SW 1271 (cell line): ENCODE measurements around the gene ATP10A.

Experiments used
- DNase-seq, 2 experiments: peaks; one replicate each; lab custom pipeline; 2025; lab: John Stamatoyannopoulos, UW

Gene ATP10A

DNA sequence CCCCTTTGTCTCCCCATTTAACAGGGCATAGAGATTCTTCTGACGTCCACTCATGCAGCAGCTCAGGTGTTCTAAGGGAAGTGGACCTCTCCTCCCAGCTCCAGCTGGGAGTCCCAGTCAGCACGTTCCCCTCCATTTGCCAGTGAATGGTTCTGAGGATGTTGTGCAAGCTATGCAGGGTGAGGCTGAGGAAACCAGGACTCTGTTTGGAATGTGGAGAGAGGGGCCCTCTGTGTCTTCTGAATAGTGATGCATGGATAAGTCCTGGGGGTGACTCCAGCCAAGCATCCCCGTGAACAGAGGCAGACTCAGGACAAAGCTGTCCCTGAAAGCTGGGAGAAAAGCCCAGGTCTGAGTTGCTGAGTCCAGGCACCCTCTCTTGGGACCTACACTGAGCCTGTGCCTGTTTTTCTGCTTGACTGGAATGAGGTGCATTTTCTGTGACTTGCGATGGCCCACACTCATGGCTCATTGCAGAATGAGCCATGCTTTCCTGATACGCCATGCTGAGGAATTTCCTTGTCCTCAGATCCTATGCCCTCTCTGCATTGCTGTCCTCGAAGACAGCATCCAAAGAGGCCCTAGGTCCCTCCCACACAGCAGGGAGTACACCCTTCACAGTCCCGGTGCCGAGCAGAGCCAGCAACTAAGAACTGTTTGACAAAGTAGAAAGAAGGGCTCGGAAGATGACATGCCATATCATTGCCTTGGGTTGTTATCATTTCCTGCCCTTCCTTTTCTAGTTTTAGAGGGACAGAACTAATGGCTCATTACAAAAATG is 185.2 kb downstream of the ATP10A start:
- no peak for DNase-seq

DNA sequence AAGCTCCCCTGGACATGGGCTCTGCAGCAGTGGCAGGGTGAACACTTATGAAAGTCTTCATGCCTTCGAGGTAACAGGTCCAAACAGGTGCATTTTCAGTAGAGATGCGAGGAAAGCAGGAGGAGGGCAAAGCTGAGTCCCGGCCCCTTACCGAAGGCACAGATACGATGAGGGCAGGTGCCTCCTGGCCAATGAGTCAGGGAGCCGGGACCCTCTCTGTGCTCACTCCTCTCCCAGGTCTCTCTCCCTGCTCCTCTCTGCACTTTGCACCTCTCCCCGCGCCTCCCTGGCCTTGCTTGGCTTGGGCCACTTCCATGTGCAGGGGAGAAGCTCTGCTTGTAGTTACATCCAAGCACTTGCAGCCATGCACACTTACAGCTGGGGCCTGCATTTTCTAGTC is 187.1 kb downstream of the ATP10A start:
- no peak for DNase-seq

DNA sequence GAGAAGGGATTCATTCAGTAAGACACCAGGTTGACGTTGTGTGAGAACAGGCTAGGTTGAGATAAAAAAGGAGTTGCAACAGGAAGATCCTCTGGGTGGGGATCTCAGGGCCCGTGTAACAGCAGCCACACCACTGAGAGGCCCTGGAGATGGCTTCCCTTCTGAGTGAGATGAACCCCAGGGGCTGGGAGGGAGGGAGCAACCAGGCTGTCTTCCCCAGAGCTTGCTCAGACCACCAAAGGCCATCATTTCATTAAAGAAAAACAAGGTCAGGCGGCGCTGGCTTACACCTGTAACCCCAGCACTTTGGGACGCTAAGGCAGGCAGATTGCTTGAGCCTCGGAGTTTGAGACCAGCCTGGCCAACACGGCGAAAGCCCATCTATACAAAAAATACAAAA is 187.7 kb downstream of the ATP10A start:
- no peak for DNase-seq

DNA sequence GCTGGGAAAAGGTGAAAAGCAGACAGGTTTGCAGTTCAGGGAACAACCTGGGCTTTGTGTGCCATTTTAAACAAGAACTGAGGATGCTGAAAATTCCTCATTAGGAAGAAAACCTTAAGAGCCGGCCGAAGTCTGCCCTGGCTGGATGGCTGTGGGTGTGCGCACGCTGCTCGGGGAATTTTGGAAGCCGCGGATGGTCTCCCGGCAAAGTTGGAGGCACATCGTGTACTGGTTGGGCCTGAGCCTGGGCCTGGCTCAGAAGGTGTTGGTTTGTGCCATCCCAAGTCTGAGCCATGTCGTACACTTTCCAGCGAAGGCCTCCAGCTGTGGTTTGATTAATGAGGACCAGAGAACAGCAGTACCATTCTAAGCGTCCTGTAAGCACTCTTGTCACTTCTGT is 188.2 kb downstream of the ATP10A start:
- no peak for DNase-seq

DNA sequence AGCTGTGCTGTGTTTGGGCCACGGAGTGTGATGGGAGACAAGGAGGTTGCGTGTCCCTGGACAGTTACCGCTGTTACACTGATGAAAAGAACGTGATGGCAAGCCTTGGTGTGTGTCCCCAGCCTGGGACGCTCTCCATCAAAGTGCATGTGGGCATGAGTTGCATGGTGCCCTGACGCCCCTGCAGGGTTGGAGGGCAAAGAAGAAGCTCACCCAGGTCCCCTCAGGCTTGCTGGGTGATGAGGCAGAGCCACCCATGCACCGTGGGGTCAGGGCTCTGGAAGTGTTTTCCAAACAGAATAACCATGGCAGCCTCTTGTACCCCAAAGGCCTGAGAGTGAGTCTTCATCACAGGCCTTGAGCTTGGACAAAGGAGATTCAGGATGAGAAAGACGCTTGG is 189.2 kb downstream of the ATP10A start:
- DNase-seq: no peak

DNA sequence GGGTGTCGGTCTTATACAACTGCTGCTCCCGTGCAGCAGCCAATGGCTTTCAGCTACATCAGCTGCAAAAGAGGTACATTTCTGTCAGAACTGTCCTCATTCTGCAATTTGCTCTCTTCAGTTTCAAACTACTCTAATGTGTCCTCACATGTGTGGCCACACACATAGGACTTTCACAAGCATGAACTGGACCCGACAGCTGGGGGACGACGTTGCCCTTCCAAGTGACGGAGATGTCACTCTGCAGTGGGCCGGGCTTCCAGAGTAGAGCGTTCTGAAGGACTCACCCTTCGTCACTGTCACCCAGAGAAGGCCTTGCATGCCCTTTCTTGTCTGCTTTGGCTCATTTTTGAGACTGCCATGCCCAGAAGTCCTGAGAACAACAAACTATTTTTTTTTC is 189.8 kb downstream of the ATP10A start:
- DNase-seq: no peak

DNA sequence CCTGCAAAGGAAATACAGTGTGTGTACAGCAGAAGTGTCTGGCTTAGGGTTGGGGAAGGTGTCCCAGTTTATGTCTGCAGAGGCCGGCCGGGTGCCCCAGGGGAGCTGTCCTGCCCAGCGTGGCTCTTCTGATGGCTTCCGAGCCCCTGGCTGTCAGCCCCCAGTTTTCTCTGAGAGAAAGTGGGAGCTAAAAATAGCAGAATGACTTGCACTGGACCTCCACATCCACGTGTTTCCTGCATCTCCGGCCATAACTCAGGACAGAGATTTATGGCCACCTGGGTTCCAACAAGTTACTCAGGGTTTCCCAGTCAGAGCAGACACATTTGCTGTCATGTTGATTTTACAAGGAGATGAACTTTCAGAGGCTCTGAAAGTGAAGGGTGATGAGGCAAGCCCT is 192.0 kb downstream of the ATP10A start:
- no peak for DNase-seq

DNA sequence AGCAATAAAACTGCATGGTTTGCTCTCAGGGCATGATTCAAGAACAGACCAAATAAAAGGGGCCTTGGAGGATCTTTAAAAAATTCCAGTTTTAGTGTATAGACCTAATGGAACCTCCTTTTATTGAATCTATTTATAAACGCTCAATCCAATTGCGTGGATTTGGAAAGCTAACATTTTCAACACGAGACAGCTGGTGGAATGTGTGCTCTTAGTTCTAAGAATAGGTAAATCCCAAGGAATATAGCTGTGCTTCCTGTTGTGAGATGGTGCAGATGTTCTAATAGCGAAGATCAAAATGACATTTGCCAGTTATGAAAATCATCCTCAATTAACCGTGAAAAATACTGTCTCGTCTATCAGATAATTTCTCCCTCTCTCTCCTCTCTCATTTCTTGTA is 192.5 kb downstream of the ATP10A start:
- no peak for DNase-seq

DNA sequence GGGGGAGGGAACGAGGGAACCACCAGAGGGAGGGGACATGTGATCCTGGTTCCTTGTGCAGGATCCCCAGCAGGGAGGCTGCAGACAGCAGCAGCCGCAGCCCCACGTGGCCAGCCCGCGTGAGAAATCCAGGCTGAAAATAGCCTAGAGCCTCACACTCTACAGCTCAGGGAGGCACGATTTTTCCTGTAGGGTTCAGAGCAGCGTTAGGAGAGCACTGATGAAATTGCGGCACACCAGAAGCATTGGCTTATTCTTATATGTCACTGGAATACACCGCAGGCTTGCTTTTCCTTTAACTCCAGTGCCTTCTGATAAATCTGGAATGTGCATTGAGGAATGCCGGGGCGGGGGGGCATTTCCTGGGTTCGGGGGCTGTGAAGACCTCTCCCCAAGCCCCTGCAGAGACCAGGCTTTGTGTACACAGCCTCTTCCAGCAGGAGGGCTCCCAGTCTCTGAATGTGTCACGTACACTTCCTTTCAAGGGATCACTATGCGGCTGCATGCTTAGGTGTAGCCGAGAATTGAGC is 193.0 kb downstream of the ATP10A start:
- no peak for DNase-seq

DNA sequence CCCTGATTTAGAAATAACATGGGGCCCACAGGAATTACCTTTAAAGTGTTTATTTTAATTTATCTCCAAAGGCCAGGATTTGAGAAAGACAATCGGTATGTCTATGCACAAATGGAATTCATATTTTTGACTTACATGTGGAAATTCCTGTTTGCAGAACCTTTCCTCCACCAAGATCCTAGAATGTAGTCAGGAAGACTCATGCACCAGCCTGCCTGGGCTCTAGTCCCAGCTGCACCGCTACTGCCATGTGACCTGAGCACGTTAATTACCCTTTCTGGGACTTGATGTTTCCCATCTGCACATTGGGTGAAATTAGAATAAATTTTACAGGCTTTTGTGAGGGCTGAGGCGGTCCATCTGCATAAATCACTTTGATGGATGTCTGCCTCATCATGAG is 194.2 kb downstream of the ATP10A start:
- DNase-seq: no peak

DNA sequence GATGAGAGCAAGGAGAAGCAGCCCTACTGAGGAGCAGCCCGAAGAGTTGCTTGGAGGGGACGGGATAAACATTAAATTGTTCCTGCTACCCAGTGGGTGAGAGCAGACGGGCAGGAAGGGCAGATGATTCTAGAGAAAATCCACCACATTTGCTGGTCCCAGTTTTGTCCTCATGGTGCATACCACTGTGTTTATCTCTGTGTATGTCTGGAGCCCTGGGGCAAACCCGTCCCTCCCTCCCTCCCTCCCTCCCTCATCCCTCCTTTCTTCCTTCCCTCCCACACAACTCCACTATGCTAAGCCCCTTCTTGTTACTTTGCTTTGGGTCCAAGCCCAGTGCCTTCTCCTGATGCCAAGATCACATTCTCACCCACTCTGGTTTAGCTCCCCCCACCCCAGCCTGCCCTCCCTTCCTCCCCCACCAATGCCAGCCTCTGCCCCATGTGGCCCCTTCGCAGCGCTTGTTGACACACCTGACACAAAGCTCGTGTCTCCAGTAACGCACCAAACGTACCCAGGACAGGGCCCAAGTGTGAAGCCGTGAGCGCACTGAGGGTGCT is 194.8 kb downstream of the ATP10A start:
- no peak for DNase-seq

DNA sequence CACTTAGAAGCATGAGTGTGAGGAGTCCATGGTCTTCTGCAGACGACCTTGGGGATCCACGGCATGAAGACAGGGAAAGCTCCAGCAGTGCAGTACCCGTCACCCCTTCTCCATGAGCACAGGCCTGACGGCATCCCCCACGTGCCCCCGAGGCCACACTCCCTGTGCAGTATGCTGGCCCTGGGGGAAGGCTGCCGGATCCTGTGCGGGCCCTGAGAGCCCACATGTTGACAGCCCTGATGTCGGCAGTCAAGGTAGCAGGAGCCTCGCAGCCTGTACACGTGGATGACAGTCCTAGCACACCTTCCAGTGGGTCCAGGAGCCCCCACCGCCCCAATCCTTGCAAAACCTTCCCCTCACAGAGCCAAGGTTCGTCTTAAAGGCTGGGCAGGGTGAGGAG is 195.3 kb downstream of the ATP10A start:
- DNase-seq: no peak

DNA sequence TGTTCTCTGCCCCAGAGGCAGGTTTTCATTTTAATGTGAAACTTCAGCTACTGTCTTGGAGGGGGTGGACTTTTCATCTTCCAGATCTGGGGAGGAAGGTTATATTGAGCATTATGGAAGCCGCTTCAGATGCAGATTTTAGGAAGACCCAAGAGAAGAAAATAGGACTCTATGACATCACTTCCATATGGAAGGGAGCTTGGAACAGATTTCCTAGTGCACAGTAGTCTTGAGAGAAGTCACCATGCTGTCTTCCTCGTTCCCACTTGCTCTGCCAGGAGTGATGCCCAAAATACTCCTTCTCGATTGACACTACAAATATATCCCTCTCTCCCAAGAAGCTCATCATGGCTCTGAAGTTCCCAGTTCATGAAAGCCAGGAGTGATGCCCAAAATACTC is 197.2 kb downstream of the ATP10A start:
- no peak for DNase-seq

DNA sequence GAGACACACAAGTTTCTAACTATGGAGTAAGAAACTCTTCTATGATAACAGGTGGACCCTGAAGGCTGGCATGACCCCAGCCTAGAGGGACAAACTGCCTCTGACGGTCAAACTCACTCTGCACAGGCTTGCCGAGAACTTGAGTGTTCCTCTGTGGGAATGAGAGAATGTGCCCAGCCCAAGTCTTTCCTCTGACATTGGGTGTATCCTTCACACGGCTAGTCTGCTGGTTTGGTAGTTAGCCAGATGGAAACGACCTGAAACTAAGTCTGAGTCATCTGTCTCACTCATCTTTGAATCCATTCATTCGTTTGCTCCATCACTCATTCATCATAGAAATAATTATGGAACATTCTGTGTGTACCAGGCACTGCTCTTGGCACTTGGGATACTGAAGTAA is 198.4 kb downstream of the ATP10A start:
- no peak for DNase-seq

DNA sequence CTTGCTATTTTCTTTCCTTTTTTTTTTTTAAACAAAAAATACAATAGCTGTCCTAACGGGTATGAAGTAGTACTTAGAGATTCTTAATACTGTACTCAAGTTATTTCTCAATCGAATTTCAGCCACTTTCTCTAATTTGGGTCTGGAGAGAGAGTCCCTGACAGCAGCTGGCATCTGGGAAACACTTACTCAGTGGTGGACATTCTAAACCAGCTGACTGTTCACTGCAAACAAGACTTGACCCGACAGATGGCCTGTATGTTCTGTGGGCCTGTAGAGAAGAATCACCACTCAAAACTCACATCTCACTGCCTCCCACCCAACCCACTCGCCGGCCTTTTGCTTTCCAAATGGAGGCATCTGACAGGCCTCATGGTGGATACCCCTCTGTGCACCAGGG is 199.6 kb downstream of the ATP10A start:
- no peak for DNase-seq

DNA sequence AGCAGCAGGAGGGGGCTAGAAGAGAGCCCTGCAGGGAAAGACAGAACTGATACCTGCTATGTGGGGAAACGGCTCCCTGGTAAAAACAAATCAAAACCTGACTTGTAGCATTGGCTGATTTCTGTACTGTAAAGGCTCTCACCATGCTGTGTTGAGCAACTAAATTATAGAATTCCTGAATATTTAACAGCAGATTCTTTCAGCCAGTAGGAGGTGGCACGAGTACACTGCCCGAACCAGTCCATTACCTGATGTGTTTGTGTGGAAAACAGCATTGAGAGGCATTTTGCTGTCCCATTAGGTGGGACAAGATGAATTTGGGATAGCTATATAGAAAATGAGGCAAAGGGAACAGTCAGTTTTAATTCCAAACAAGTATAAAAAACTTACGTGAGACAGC is 201.2 kb downstream of the ATP10A start:
- no peak for DNase-seq

DNA sequence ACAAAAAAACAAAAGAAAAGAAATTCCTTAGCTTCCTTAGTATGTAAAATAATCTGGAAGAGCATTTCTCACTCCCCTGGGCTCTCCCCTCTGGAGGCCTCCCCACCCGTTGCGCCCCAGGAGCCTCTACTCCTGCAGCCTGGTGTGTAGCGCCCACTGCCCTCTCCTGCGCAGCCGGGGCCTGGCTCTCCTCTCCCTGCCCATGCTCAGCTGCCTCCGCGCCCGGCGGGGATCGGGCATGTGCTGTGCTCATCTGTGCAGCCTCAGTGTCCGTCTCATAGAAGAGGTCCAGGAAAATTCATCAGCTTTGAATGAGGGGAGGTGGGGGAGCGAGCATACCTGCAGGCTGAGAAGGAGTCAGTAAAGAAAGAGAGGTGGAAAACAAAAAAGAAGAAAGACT is 203.9 kb downstream of the ATP10A start:
- DNase-seq: no peak

DNA sequence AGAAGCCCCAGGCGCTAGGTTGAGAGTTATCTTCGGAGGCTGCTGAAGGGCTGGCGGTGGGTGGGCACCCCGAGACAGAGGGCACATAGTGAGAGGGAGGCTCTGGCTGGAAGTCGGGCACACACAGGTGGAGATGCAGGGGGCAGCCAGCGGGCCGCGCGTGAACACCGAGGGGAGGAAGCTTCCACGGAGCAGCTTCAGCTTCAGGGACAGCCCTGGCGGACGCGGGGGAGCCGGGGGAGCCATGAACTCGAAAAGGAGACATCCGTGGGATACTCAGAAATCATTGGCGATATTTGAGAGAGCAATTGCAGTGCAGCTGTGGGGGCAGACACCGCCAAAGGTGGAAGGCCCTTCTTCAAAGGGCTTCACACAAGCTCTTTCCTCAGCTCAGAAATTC is 204.6 kb downstream of the ATP10A start:
- no peak for DNase-seq

DNA sequence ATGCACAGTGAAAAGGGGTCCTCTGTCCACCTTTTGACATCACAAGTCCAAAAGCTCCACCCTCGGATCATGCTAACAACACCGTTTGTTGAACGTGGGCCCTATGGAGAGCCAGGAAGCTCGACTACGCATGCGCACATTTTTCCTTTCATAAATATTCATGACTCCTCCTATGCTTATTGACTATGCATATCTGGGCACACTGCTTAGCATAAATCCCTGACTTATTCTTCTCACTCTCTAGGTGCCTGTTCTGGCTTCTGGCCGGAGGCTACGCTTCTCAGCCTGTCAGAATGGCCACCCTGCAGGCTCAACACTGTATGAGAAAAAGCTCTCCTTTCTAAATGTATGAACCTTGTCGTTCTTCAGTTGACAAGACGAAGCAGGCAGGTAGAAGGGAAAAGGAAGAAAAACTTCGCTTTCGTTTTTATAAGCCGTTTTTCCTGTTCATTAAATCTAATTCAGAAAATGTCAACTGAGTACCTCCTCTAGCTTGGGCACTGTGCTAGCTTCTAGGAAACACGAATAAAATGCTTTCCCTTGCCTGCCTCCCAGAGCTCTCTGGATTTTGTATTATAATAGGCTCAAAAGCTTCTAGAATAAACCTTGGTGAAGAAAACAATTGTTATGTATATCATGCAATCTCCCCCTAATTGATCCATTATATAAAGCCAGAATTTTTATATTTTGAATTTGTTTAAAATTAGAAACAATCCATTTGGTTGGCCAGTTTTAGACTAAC is 207.7 kb downstream of the ATP10A start:
- DNase-seq: no peak

DNA sequence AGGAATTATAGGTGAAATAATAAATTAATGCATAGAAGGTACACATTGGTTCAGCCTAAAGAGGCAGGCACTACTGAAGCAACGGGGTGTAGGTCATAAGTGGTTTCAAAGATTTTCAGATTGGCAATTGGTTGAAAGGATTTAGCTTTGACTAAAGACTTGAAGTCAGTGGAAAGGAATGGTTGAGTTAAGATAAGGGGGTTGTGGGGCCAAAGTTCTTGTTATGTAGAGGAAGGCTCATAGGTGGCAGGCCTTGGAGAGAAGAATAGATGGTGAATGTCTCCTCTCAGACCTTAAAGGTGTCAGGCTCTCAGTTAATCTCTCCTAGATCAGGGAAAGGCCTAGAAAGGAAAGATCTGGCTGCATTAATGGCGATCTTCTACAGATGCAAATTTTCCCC is 209.8 kb downstream of the ATP10A start:
- DNase-seq: no peak

DNA sequence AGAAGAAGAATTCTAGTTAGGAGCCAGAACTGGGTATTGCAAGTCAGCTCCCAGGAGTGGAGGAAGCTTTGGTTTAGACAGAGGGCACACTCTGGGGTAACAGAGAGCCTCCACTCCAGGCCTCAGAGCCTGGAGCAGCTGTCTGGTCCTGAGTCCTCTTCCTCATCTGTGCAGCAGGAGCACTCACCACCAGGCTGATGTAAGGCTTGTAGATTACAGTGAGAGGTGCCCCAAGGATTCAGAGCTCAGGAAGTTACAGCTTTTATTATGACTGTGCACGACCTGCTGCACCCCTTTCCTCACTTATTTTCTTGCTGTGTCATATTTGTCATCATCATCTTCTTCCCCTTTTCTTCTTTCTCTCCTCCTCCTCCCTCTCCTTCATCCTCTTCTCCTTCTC is 210.4 kb downstream of the ATP10A start:
- DNase-seq: no peak

DNA sequence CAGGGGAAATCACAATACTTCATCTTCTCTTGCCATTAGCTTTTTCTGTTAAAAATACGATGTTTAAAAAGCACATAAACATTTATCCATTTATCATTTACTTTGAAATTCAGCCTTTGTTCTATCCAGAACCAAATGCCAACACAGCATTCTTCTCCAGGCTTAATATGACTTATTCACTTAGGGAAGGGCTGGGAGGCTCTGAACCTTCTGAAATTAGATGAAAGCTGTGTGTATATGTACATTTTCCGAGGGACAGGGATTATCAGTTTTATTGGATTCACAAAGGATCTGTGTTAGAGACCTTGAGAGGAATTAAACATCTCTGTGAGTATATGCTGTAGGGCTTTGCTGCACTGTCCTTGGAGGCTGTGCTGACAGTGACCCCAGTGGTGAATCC is 213.7 kb downstream of the ATP10A start:
- DNase-seq: no peak

DNA sequence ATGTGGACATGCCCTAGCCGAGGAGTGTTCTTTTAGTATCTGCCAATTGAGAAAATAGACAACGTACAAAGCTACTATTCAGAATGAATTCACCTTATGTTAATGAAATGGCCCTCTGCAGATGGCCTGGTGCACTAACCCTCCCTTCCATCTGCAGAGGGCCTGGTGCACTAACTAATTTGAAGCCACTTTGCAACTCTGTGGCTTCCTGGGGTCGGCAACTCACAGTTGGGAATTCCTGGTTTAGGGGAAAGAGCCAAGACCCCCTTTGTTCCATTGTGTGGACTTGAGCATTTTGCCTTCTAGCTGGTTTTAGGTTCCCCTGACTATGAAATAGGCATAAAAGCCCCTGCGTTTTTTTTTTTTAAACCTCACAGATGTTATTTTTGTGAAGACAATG is 220.0 kb downstream of the ATP10A start:
- DNase-seq: no peak
